H9 (cell line): ENCODE data around the gene MRPL23. TPM values are rescaled to one million over a fixed set of nuclear protein-coding genes. Genes with fewer than 3 reads are reported as not detected.

Source experiments
- DNase-seq: peaks from one replicate; pipeline ENCODE4 v3.0.0-alpha.2; 2017
- H2AFZ ChIP-seq: one replicate; pipeline ENCODE4 v1.6.1; 2013; ENCODE audit warnings: mild to moderate bottlenecking, low read length, control low read depth, moderate library complexity
- H2AK5ac ChIP-seq: 2 replicates; pipeline ENCODE4 v1.6.1; 2013; ENCODE audit warnings: low read length, control low read depth, mixed read lengths; ENCODE audit not compliant: insufficient read length
- H2BK120ac ChIP-seq: one replicate; pipeline ENCODE4 v1.6.1; 2013; ENCODE audit warnings: low read depth, mild to moderate bottlenecking, low read length, control low read depth, inconsistent platforms; ENCODE audit not compliant: poor library complexity, severe bottlenecking
- H2BK12ac ChIP-seq: 2 replicates; pipeline ENCODE4 v1.6.1; 2013; ENCODE audit warnings: low read length, control low read depth, mixed read lengths, low read depth; ENCODE audit not compliant: insufficient read length
- H2BK15ac ChIP-seq: 2 replicates; pipeline ENCODE4 v1.6.1; 2013; ENCODE audit warnings: low read depth, low read length, control low read depth
- H2BK20ac ChIP-seq: one replicate; pipeline ENCODE4 v1.6.1; 2013; ENCODE audit warnings: low read depth, mild to moderate bottlenecking, low read length, control low read depth, inconsistent platforms; ENCODE audit not compliant: poor library complexity, severe bottlenecking
- H2BK5ac ChIP-seq: 2 replicates; pipeline ENCODE4 v1.6.1; 2013; ENCODE audit warnings: low read length, control low read depth, mixed read lengths; ENCODE audit not compliant: insufficient read length
- H3K14ac ChIP-seq: 2 replicates; pipeline ENCODE4 v1.6.1; 2013; ENCODE audit warnings: low read length, control low read depth; ENCODE audit not compliant: insufficient read depth
- H3K18ac ChIP-seq: 2 replicates; pipeline ENCODE4 v1.6.1; 2013; ENCODE audit warnings: low read depth, mild to moderate bottlenecking, mixed read lengths, low read length, control low read depth; ENCODE audit not compliant: insufficient read length
- H3K23ac ChIP-seq: 2 replicates; pipeline ENCODE4 v1.6.1; 2013; ENCODE audit warnings: low read length, control low read depth, mixed read lengths, low read depth; ENCODE audit not compliant: insufficient read length
- H3K23me2 ChIP-seq: 2 replicates; pipeline ENCODE4 v1.6.1; 2013; ENCODE audit warnings: low read depth, mild to moderate bottlenecking, mixed read lengths, low read length, control low read depth; ENCODE audit not compliant: insufficient read length, poor library complexity, severe bottlenecking
- H3K27ac ChIP-seq: 2 replicates; pipeline ENCODE4 v1.5.1; 2013; ENCODE audit warnings: low read length, control low read depth, mixed read lengths, low read depth; ENCODE audit not compliant: insufficient read length
- H3K27me3 ChIP-seq: 2 replicates; pipeline ENCODE4 v1.6.1; 2013; ENCODE audit warnings: low read length, control low read depth, inconsistent platforms; ENCODE audit not compliant: insufficient read depth
- H3K4ac ChIP-seq: 2 replicates; pipeline ENCODE4 v1.6.1; 2013; ENCODE audit warnings: low read depth, mild to moderate bottlenecking, control low read depth, inconsistent platforms, low read length, moderate library complexity
- H3K4me1 ChIP-seq: 2 replicates; pipeline ENCODE4 v1.6.1; 2013; ENCODE audit warnings: low read length, control low read depth, inconsistent platforms; ENCODE audit not compliant: insufficient read depth
- H3K4me2 ChIP-seq: 2 replicates; pipeline ENCODE4 v1.6.1; 2013; ENCODE audit warnings: low read length, control low read depth, mixed read lengths; ENCODE audit not compliant: insufficient read length, insufficient read depth
- H3K56ac ChIP-seq: 2 replicates; pipeline ENCODE4 v1.6.1; 2013; ENCODE audit warnings: low read depth, mild to moderate bottlenecking, mixed read lengths, low read length, control low read depth; ENCODE audit not compliant: insufficient read length
- H3K79me1 ChIP-seq: 2 replicates; pipeline ENCODE4 v1.6.1; 2013; ENCODE audit warnings: low read depth, mild to moderate bottlenecking, moderate library complexity, low read length, control low read depth, inconsistent platforms; ENCODE audit not compliant: insufficient read depth, poor library complexity, severe bottlenecking
- H3K79me2 ChIP-seq: 2 replicates; pipeline ENCODE4 v1.6.1; 2013; ENCODE audit warnings: low read length, control low read depth, inconsistent platforms; ENCODE audit not compliant: insufficient read depth
- H3K9ac ChIP-seq: 2 replicates; pipeline ENCODE4 v1.6.1; 2013; ENCODE audit warnings: low read length, control low read depth, mixed read lengths; ENCODE audit not compliant: insufficient read length; ENCODE audit errors: extremely low read depth
- H3K9me3 ChIP-seq: one replicate; pipeline ENCODE4 v1.6.1; 2013; ENCODE audit warnings: low read depth, low read length, inconsistent platforms; ENCODE audit not compliant: control insufficient read depth
- H3T11ph ChIP-seq: one replicate; pipeline ENCODE4 v1.6.1; 2013; ENCODE audit warnings: mild to moderate bottlenecking, low read length, control low read depth, inconsistent platforms
- H4K20me1 ChIP-seq: one replicate; pipeline ENCODE4 v1.6.1; 2013; ENCODE audit not compliant: control insufficient read depth, insufficient read length, insufficient read depth
- H4K5ac ChIP-seq: 2 replicates; pipeline ENCODE4 v1.6.1; 2013; ENCODE audit warnings: low read depth, mild to moderate bottlenecking, mixed read lengths, low read length, control low read depth; ENCODE audit not compliant: insufficient read length
- H4K8ac ChIP-seq: replicated peaks from 2 replicates; pipeline ENCODE4 v1.6.1; 2013; ENCODE audit warnings: low read length, control low read depth, mixed read lengths, low read depth; ENCODE audit not compliant: insufficient read length
- H4K91ac ChIP-seq: 2 replicates; pipeline ENCODE4 v1.6.1; 2013; ENCODE audit warnings: low read depth, mild to moderate bottlenecking, moderate library complexity, mixed read lengths, low read length, control low read depth; ENCODE audit not compliant: insufficient read length
- H3K27ac Mint-ChIP-seq, 3 experiments: 2 replicates in 2 of 3; 3 replicates in 1 of 3; pipeline ENCODE4 v1.8.0; 2020 to 2021; ENCODE audit warnings: mixed read lengths in 3 of 3, mild to moderate bottlenecking in 1 of 3, moderate library complexity in 1 of 3
- H3K27me3 Mint-ChIP-seq: 2 replicates; pipeline ENCODE4 v1.8.0; 2021; ENCODE audit warnings: low read depth, mild to moderate bottlenecking, moderate library complexity, mixed read lengths
- H3K36me3 Mint-ChIP-seq, 3 experiments: 2 replicates in 2 of 3; 3 replicates in 1 of 3; pipeline ENCODE4 v1.8.0; 2020 to 2021; ENCODE audit warnings: low read depth in 3 of 3, mixed read lengths in 3 of 3; ENCODE audit not compliant: insufficient read depth in 1 of 3
- H3K4me1 Mint-ChIP-seq, 2 experiments: 2 replicates each; pipeline ENCODE4 v1.8.0; 2020; ENCODE audit warnings: mixed read lengths in 2 of 2
- H3K4me3 Mint-ChIP-seq, 2 experiments: 2 replicates in 1 of 2; 3 replicates in 1 of 2; pipeline ENCODE4 v1.8.0; 2020 to 2021; ENCODE audit warnings: mild to moderate bottlenecking in 2 of 2, mixed read lengths in 2 of 2, moderate library complexity in 1 of 2
- H3K9me3 Mint-ChIP-seq, 2 experiments: 2 replicates in 1 of 2; 3 replicates in 1 of 2; pipeline ENCODE4 v1.8.0; 2020; ENCODE audit warnings: mild to moderate bottlenecking in 2 of 2, mixed read lengths in 2 of 2, moderate library complexity in 1 of 2
- CTCF ChIP-seq: fragments of 200-600 bp; sonication (generic); conservative IDR thresholded peaks from 3 replicates; pipeline ENCODE4 v1.8.0; 2021; ENCODE audit warnings: antibody characterized with exemption, mild to moderate bottlenecking
- WGBS: extraction: QIAGEN DNeasy Blood & Tissue Kit; methylation state at CpG from one replicate; pipeline ENCODE4 v1.1.7; 2013; ENCODE audit warnings: missing lambda C conversion rate, low lambda C conversion rate, mixed read lengths; ENCODE audit not compliant: insufficient read length; ENCODE audit errors: extremely low coverage; 5-methylcytosine and 5-hydroxymethylcytosine counted together
- total RNA-seq: library from RNA; stranded (reverse); gene quantifications from 2 replicates; pipeline ENCODE4 v1.2.1, GENCODE V29; 2021

MRPL23 gene
- total RNA-seq, 1 experiment from 2014 or later = 67.3 TPM

DNA sequence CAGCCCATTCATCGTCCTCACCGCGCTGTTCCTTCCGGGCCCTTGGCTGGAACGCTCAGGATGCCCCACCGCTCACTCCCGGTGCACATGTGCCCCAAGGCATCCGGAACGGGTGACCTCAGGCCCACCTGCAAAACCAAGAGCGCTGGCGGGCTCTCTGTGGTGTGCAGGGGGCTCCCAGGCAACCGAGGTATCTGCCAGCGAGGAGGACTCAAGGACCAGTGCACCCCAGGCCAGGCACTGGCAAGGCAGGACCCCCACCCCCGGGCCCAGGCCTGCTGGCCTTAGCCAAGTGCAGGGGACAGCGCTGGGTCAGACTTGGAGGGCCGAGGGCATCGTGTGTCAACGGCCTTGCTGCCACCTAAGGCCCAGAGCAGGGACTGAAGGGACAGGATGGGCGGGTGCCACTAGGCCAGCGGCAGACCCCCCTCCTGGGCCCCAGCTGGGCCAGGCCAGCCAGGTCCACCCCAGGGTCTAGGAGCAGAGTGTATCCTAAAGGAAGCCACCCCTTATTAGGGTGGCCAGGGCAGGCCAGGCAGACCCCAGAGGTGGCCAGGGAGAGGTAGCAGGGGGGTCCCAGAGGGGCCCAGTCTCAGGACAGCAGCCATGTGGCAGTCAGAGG, 19.2 kb upstream of the MRPL23 start:
- no peak for DNase-seq
- Histone ChIP-seq H2BK15ac (no peak overlapping the region; the same call in 1 of the 2 replicates), H3T11ph (no peak overlapping the region), H3K79me2 (no peaks in the 10 kb centered on the region), H2AFZ (no peak overlapping the region), H3K9me3 (no peaks in the 10 kb centered on the region), H2AK5ac (no peak overlapping the region), H2BK20ac (no peak overlapping the region), H3K23ac (no peak overlapping the region), H3K79me1 (no peaks in the 10 kb centered on the region), H4K8ac (no peak overlapping the region), H2BK120ac (no peak overlapping the region), H3K27me3 (no peaks in the 10 kb centered on the region), H3K18ac (no peak overlapping the region), H3K14ac (peak overlapping the region; percentile 32), H4K20me1 (no peaks in the 10 kb centered on the region), H3K56ac (no peak overlapping the region), H3K4me2 (no peak overlapping the region), H2BK12ac (no peak overlapping the region), H3K9ac (no peak overlapping the region), H3K4ac (no peak overlapping the region), H4K91ac (no peak overlapping the region), H3K4me1 (no peaks in the 10 kb centered on the region), H3K27ac (no peak overlapping the region), H2BK5ac (no peak overlapping the region), H4K5ac (no peak overlapping the region), H3K23me2 (peaks cover 3% of the 10 kb centered on the region)
- peaks cover 16% of the 10 kb centered on the region for H3K27me3 Mint-ChIP-seq
- H3K4me3 Mint-ChIP-seq = no peak overlapping the region
- H3K9me3 Mint-ChIP-seq = no peaks in the 10 kb centered on the region
- no CpG with 5 or more reads among the region's 20 CpGs for WGBS
- no peak overlapping the region for H3K27ac Mint-ChIP-seq
- peaks cover 0 to 6% of the 10 kb centered on the region in 2 experiments; a peak in 1 of 4 replicates for H3K4me1 Mint-ChIP-seq
- TF ChIP-seq CTCF = no peak
- H3K36me3 Mint-ChIP-seq = no peaks in the 10 kb centered on the region
